Measurements from ENCODE around the gene PRMT2.
A peak's percentile ranks its signal among the peaks of the same experiment; 100 is the strongest.
"Not testable (repeated sequence)": the region's sequence is repeated elsewhere in the genome, so short reads cannot be mapped to it uniquely, and the experiment has no call there.

The PRMT2 gene

GRCh38 chr21:46668904-46669303 is 33.4 kb downstream of the PRMT2 start:
- not testable (repeated sequence) for DNase-seq (ENCODE audit: low read depth)

DNA sequence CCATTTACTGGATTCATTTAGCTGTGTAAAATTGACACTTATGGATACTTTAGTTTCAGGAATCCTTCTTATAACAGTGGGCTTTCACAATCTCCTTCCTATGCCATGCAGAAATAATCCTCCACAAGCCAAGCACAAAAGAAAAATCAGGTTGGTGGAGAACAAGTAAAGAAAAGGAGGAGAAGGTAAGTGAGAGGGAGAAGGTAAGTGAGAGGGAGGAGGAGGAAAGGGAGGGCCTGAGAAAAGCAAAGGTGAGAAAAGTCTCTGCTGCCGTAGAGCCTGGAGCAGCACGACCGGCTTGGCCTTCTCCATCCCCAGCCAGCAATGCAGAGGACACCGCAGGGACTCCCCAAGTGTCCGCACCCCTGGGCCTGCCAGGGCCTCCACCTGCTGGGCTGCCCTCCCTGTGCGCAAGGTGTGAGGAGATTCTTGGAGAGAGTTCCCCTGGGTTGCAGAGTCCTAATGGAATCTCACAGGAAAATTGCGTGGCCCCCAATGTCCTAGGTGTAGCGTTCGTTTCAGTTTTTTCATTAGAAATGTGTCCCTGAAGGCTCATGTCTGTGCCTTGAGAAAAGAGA is 39.0 kb downstream of the PRMT2 start:
- DNase-seq (ENCODE audit: low read depth), result no peak

GRCh38 chr21:46675595-46676280 is 40.3 kb downstream of the PRMT2 start:
- DNase-seq (ENCODE audit: low read depth), result peak; percentile 22

GRCh38 chr21:46676542-46676941 is 41.1 kb downstream of the PRMT2 start:
- not testable (repeated sequence) for DNase-seq (ENCODE audit: low read depth)

DNA sequence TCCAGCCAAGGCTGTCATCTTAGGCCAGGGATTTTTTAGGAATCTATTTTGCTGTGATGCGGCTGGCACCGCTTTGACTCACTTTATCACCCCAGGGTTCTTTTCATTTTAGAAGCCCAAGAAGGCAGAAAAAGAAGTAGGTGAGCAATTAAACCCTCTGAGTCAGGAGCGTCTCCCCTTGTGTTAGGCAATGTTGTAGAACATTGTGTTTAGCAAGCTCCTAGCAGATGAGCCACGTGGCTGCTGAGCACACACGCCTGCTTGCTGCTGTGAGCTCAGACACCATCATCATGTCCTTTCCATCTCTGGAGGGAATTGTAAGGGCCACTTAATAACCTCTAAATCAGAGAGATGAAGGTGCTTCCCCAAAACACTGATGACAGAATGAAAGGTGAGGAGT is 46.1 kb downstream of the PRMT2 start:
- DNase-seq (ENCODE audit: low read depth), result peak; percentile 56

- DNase-seq (ENCODE audit: low read depth), result not testable (repeated sequence)
These were observed 63.2 kb downstream of the PRMT2 start for GRCh38 chr21:46698652-46699051.

DNA sequence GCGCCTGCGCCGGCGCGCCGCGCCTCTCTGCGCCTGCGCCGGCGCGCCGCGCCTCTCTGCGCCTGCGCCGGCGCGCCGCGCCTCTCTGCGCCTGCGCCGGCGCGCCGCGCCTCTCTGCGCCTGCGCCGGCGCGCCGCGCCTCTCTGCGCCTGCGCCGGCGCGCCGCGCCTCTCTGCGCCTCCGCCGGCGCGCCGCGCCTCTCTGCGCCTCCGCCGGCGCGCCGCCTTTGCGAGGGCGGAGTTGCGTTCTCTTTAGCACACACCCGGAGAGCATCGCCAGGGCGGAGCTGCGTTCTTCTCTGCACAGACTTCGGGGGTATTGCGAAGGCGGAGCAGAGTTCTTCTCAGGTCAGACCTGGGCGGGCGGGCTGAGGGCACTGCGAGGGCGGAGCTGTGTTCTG is 63.6 kb downstream of the PRMT2 start:
- DNase-seq (ENCODE audit: low read depth), result not testable (repeated sequence)

Measured in EH (cell line).